ENCODE data around the gene CTU2.

- TF ChIP-seq, protein P1, sequence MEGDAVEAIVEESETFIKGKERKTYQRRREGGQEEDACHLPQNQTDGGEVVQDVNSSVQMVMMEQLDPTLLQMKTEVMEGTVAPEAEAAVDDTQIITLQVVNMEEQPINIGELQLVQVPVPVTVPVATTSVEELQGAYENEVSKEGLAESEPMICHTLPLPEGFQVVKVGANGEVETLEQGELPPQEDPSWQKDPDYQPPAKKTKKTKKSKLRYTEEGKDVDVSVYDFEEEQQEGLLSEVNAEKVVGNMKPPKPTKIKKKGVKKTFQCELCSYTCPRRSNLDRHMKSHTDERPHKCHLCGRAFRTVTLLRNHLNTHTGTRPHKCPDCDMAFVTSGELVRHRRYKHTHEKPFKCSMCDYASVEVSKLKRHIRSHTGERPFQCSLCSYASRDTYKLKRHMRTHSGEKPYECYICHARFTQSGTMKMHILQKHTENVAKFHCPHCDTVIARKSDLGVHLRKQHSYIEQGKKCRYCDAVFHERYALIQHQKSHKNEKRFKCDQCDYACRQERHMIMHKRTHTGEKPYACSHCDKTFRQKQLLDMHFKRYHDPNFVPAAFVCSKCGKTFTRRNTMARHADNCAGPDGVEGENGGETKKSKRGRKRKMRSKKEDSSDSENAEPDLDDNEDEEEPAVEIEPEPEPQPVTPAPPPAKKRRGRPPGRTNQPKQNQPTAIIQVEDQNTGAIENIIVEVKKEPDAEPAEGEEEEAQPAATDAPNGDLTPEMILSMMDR (conservative IDR thresholded peaks at IDR 0.05 in 1 of 2, IDR thresholded peaks at IDR 0.05 in 1 of 2; ENCODE audit: low read depth in 1 of 2, low read length in 2 of 2), result no peak
- no peak for TF ChIP-seq EZH2 (IDR thresholded peaks at IDR 0.05; ENCODE audit: low read length, missing control alignments)
These were observed 21.6 kb upstream of the CTU2 start for GRCh38 chr16:88684569-88685155.

Data from fibroblast of lung (primary cell).